Natural killer cell treated with Interleukin-12 subunit alpha and Interleukin-12 subunit beta and Interleukin-15 and Interleukin-18, amount 100 ng/mL, for 72 hours (primary cell): Measurements from ENCODE around the gene MRPL42. TPM values are rescaled to one million over a fixed set of nuclear protein-coding genes. Genes with fewer than 3 reads are reported as not detected.
"Not testable (repeated sequence)": the region's sequence is repeated elsewhere in the genome, so short reads cannot be mapped to it uniquely, and the experiment has no call there.

Experiments
- ATAC-seq, 2 donors: fragments of 150-1000 bp; cut with Tn5 transposase in 1 of 2; sonication (Bioruptor Pico), chemical (Tn5 transposase) in 1 of 2; 2 replicates each; pipeline ENCODE4 v1.10.0; 2021
- DNase-seq: peaks from one replicate; pipeline ENCODE4 v3.0.0; 2022; ENCODE audit warnings: low spot score
- H3K27ac Mint-ChIP-seq, 2 donors: 1 replicate in 1 of 2; 2 replicates in 1 of 2; pipeline ENCODE4 v1.8.0; 2022; ENCODE audit warnings: mixed read lengths in 2 of 2, mild to moderate bottlenecking in 1 of 2, moderate library complexity in 1 of 2
- H3K27me3 Mint-ChIP-seq, 2 donors: 1 replicate in 1 of 2; 2 replicates in 1 of 2; pipeline ENCODE4 v1.8.0; 2022; ENCODE audit warnings: mixed read lengths in 2 of 2
- H3K36me3 Mint-ChIP-seq: one replicate; pipeline ENCODE4 v1.8.0; 2022; ENCODE audit warnings: mixed read lengths
- H3K4me1 Mint-ChIP-seq, 2 donors: 1 replicate in 1 of 2; 2 replicates in 1 of 2; pipeline ENCODE4 v1.8.0; 2022; ENCODE audit warnings: low read depth in 2 of 2, mixed read lengths in 2 of 2, mild to moderate bottlenecking in 1 of 2
- H3K4me3 Mint-ChIP-seq: one replicate; pipeline ENCODE4 v1.8.0; 2022; ENCODE audit warnings: mixed read lengths
- H3K9me3 Mint-ChIP-seq: 2 replicates; pipeline ENCODE4 v1.8.0; 2022; ENCODE audit warnings: mixed read lengths
- total RNA-seq, 2 donors: library from RNA; stranded (reverse); gene quantifications; one replicate each; pipeline ENCODE4 v1.2.3, GENCODE V29; 2022

The MRPL42 gene
- total RNA-seq, 2 donors from 2014 or later: 42.8 to 53.2 TPM

GRCh38 chr12:93550748-93551611 is 83.7 kb downstream of the MRPL42 start:
- Mint-ChIP-seq H3K27me3 (no peaks in the 10 kb centered on the region), H3K27ac (no peak overlapping the region), H3K36me3 (no peaks in the 10 kb centered on the region), H3K4me3 (no peak overlapping the region), H3K4me1 (no peaks in the 10 kb centered on the region), H3K9me3 (no peaks in the 10 kb centered on the region)
- ATAC-seq (no peak), DNase-seq (no peak)

GRCh38 chr12:93552427-93552826 is 85.1 kb downstream of the MRPL42 start:
- no peaks in the 10 kb centered on the region for H3K9me3 Mint-ChIP-seq
- no peak for DNase-seq
- no peaks in the 10 kb centered on the region for H3K4me1 Mint-ChIP-seq
- no peaks in the 10 kb centered on the region for H3K36me3 Mint-ChIP-seq
- no peak overlapping the region for H3K27ac Mint-ChIP-seq
- H3K4me3 Mint-ChIP-seq: no peak overlapping the region
- no peak for ATAC-seq
- no peaks in the 10 kb centered on the region for H3K27me3 Mint-ChIP-seq

GRCh38 chr12:93557879-93558278 is 90.6 kb downstream of the MRPL42 start:
- ATAC-seq, DNase-seq, H3K9me3 Mint-ChIP-seq, H3K27ac Mint-ChIP-seq, H3K27me3 Mint-ChIP-seq, H3K4me3 Mint-ChIP-seq, H3K4me1 Mint-ChIP-seq: not testable (repeated sequence)
- H3K36me3 Mint-ChIP-seq: peaks cover 23% of the 10 kb centered on the region

GRCh38 chr12:93558685-93559084 is 91.4 kb downstream of the MRPL42 start:
- not testable (repeated sequence) for ATAC-seq, H3K27ac Mint-ChIP-seq, H3K27me3 Mint-ChIP-seq, H3K9me3 Mint-ChIP-seq, H3K4me1 Mint-ChIP-seq, H3K4me3 Mint-ChIP-seq, DNase-seq
- peaks cover 23% of the 10 kb centered on the region for H3K36me3 Mint-ChIP-seq

GRCh38 chr12:93563807-93564538 is 96.7 kb downstream of the MRPL42 start:
- H3K4me3 Mint-ChIP-seq: no peak overlapping the region
- no peak overlapping the region for H3K27ac Mint-ChIP-seq
- DNase-seq: no peak
- H3K36me3 Mint-ChIP-seq: peaks cover 10% of the 10 kb centered on the region
- ATAC-seq: no peak
- no peaks in the 10 kb centered on the region for H3K27me3 Mint-ChIP-seq
- no peaks in the 10 kb centered on the region for H3K9me3 Mint-ChIP-seq
- peaks cover 5 to 14% of the 10 kb centered on the region in 2 donors for H3K4me1 Mint-ChIP-seq

GRCh38 chr12:93565760-93566159 is 98.4 kb downstream of the MRPL42 start:
- no peaks in the 10 kb centered on the region for H3K9me3 Mint-ChIP-seq
- peaks cover 7 to 14% of the 10 kb centered on the region in 2 donors for H3K4me1 Mint-ChIP-seq
- DNase-seq: no peak
- peaks cover under 1% of the 10 kb centered on the region for H3K36me3 Mint-ChIP-seq
- ATAC-seq: no peak
- H3K4me3 Mint-ChIP-seq: no peak overlapping the region
- no peaks in the 10 kb centered on the region for H3K27me3 Mint-ChIP-seq
- no peak overlapping the region for H3K27ac Mint-ChIP-seq

Other genes with a start within 250 kb of the MRPL42 start
- 10 to 100 TPM; 30.3 to 32.8 TPM for gene NUDT4, start 89.6 kb upstream of the MRPL42 start, total RNA-seq
- gene UBE2N, start 25.6 kb upstream of the MRPL42 start, total RNA-seq: 100 to 1,000 TPM; 184 to 213 TPM
- 10 to 100 TPM; 14.1 to 19.2 TPM for gene SOCS2, start 105.2 kb downstream of the MRPL42 start, total RNA-seq
- 10 to 100 TPM; 11.9 to 12.2 TPM for gene CRADD, start 209.9 kb downstream of the MRPL42 start, total RNA-seq